BE2C (cell line): Measurements from ENCODE around the gene CREB5.

Source experiments
- DNase-seq: peaks from one replicate; pipeline ENCODE4 v3.0.0-alpha.2; 2020
- H3K27me3 ChIP-seq: fragments of 250-450 bp; sonication (Bioruptor Pico); 2 replicates; pipeline ENCODE4 v1.5.1; 2020; ENCODE audit warnings: mild to moderate bottlenecking
- H3K36me3 ChIP-seq: fragments of 250-450 bp; sonication (Bioruptor Pico); 2 replicates; pipeline ENCODE4 v1.5.1; 2020; ENCODE audit warnings: mild to moderate bottlenecking
- H3K4me1 ChIP-seq: fragments of 250-450 bp; sonication (Bioruptor Pico); 2 replicates; pipeline ENCODE4 v1.5.1; 2020
- H3K4me3 ChIP-seq: 2 replicates; pipeline ENCODE4 v1.5.1; 2011; ENCODE audit warnings: low read depth, low read length
- H3K9me3 ChIP-seq: fragments of 250-450 bp; sonication (Bioruptor Pico); 2 replicates; pipeline ENCODE4 v1.5.1; 2020
- TF ChIP-seq, protein P1 (sequence below): IDR thresholded peaks from 2 replicates; pipeline ENCODE4 v1.5.1; 2012; ENCODE audit warnings: mild to moderate bottlenecking, low read depth, low read length

The CREB5 gene

GRCh38 chr7:28375729-28376128, 36.6 kb upstream of the CREB5 start:
- TF ChIP-seq, protein P1, sequence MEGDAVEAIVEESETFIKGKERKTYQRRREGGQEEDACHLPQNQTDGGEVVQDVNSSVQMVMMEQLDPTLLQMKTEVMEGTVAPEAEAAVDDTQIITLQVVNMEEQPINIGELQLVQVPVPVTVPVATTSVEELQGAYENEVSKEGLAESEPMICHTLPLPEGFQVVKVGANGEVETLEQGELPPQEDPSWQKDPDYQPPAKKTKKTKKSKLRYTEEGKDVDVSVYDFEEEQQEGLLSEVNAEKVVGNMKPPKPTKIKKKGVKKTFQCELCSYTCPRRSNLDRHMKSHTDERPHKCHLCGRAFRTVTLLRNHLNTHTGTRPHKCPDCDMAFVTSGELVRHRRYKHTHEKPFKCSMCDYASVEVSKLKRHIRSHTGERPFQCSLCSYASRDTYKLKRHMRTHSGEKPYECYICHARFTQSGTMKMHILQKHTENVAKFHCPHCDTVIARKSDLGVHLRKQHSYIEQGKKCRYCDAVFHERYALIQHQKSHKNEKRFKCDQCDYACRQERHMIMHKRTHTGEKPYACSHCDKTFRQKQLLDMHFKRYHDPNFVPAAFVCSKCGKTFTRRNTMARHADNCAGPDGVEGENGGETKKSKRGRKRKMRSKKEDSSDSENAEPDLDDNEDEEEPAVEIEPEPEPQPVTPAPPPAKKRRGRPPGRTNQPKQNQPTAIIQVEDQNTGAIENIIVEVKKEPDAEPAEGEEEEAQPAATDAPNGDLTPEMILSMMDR = no peak
- DNase-seq = no peak
- Histone ChIP-seq H3K4me3 (no peak overlapping the region), H3K36me3 (no peaks in the 10 kb centered on the region), H3K9me3 (no peaks in the 10 kb centered on the region), H3K4me1 (peaks cover 3% of the 10 kb centered on the region; the same call in 1 of the 2 replicates), H3K27me3 (no peaks in the 10 kb centered on the region)

- H3K27me3 ChIP-seq = no peaks in the 10 kb centered on the region
- H3K4me3 ChIP-seq = no peak overlapping the region
- H3K9me3 ChIP-seq = no peaks in the 10 kb centered on the region
- peaks cover 3% of the 10 kb centered on the region; the same call in 1 of the 2 replicates for H3K4me1 ChIP-seq
- H3K36me3 ChIP-seq = no peaks in the 10 kb centered on the region
- TF ChIP-seq, protein P1 = no peak
- no peak for DNase-seq
Observed at GRCh38 chr7:28376634-28377033, 35.7 kb upstream of the CREB5 start.

DNA sequence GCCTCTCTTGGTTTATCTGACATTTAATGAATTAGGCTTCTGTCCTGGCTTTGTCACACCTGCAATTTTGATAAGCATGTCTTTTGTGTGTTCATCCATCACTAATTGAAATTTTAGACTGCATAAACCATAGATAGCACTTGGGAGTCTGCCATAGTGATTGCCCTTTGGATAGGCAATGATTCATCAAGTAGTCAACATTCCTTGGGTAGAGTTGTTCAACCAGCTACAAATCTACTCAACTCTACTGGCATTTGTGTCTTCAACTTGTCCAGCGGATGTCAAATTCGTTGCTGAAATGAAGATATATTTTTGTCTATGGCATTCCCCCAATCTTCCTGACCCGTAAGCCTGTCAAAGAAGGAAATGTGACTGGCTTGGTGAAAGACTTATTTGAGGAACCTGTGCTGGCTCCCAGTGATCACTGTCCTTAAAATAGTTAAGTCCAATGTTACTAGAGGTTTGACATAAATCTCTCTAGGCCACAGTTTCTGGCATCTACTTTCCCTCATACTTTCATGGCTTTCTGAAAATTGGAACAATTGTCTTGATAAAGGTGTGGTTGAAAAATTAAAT, 33.7 kb upstream of the CREB5 start:
- Histone ChIP-seq H3K27me3 (no peaks in the 10 kb centered on the region), H3K4me3 (no peak overlapping the region), H3K36me3 (no peaks in the 10 kb centered on the region), H3K4me1 (peaks cover 3% of the 10 kb centered on the region; the same call in 1 of the 2 replicates), H3K9me3 (no peaks in the 10 kb centered on the region)
- no peak for DNase-seq
- TF ChIP-seq, protein P1 = no peak

DNA sequence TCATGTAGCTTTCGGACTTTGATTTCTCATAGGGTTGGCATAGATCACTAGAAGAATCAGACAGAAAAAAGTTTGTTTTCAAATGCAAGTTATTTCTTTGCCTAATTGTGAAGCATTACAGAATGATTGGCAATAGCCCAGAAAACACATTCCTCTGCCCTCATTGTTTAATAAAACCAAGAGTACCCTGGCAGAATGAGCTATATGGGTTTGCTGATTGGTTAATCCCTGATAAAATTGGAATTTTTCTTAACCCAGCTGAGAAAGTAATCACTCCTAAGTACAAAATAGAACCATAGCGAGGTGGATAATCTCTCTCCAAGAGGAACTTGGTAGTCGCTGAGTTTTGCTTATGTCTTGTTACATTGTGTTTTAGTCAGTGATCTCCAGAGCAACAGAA, 30.9 kb upstream of the CREB5 start:
- Histone ChIP-seq H3K4me3 (no peak overlapping the region), H3K36me3 (no peaks in the 10 kb centered on the region), H3K4me1 (peaks cover 3% of the 10 kb centered on the region), H3K27me3 (no peaks in the 10 kb centered on the region), H3K9me3 (no peaks in the 10 kb centered on the region)
- TF ChIP-seq, protein P1 = no peak
- no peak for DNase-seq

DNA sequence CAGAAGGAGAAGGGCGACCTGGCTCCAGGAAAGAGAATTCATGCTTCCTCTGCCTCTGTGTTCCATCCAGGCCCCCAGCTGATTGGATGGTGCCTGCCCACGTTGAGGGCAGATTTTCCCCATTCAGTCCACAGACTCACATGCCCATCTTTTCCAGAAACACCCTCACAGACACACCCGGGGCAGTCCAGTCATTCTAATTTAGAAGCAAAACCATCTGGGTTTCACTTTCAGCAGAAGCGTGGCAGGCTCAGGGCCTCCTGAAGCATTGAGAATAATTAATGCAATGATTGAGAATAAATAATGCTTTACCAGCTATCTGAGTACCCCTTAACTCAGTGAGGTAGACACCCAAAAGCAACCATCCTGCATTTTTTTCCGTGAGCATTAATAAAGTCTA, 30.2 kb upstream of the CREB5 start:
- H3K9me3 ChIP-seq = no peaks in the 10 kb centered on the region
- DNase-seq = no peak
- H3K36me3 ChIP-seq = no peaks in the 10 kb centered on the region
- H3K27me3 ChIP-seq = no peaks in the 10 kb centered on the region
- no peak overlapping the region for H3K4me3 ChIP-seq
- TF ChIP-seq, protein P1 = no peak
- H3K4me1 ChIP-seq = peaks cover 3% of the 10 kb centered on the region

DNA sequence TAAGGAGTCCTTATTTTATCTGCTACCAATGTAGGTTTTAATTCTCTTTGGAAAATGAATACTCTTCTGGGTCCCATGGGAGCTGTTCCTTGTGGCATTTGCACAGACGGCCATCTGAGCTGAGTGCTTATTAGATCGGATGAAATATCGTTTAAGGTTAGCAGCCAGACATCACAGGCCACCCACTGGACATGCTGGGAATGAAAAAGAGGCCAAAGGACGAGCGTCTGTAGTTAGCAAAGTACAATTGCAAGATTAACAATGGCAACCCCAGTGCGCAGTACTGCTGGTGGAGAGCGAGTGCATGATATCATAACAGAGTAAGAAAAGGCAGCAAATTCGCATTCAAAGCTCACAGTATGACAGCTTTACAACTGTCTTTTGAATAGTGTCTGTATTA, 28.3 kb upstream of the CREB5 start:
- no peaks in the 10 kb centered on the region for H3K36me3 ChIP-seq
- TF ChIP-seq, protein P1 = peak; percentile 58
- no peak overlapping the region for H3K4me3 ChIP-seq
- no peaks in the 10 kb centered on the region for H3K9me3 ChIP-seq
- peak; percentile 57 for DNase-seq
- H3K27me3 ChIP-seq = no peaks in the 10 kb centered on the region
- no peaks in the 10 kb centered on the region; the same call in 1 of the 2 replicates for H3K4me1 ChIP-seq
